ENCODE data around the gene IREB2.

DNA sequence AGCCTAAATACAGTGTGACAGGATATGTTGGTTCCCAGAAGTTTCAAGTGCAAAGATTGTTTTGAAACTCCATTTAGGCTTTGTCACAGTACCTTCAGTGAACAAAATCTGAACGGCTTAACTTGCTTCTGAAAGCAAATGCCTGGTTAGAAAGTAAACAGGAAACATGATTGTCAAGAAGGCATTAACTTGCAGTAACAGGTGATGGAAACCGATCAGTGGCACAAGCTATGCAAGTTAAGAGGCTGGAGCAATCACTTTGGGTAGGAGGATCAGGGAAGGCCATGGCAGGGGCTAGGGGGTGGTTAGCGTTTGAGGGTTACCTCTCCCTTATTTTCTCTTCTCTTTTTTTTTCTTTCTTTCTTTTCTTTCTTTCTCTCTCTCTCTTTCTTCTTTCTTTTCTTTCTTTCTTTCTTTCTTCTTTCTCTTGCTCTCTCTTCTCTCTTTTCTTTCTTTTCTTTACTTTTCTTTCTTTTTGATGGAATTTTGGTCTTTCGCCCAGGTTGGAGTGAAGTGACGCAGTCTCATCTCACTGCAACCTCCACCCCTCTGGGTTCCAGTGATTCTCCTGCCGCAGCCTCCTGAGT, 71.8 kb downstream of the IREB2 start:
- TF ChIP-seq, protein P1, sequence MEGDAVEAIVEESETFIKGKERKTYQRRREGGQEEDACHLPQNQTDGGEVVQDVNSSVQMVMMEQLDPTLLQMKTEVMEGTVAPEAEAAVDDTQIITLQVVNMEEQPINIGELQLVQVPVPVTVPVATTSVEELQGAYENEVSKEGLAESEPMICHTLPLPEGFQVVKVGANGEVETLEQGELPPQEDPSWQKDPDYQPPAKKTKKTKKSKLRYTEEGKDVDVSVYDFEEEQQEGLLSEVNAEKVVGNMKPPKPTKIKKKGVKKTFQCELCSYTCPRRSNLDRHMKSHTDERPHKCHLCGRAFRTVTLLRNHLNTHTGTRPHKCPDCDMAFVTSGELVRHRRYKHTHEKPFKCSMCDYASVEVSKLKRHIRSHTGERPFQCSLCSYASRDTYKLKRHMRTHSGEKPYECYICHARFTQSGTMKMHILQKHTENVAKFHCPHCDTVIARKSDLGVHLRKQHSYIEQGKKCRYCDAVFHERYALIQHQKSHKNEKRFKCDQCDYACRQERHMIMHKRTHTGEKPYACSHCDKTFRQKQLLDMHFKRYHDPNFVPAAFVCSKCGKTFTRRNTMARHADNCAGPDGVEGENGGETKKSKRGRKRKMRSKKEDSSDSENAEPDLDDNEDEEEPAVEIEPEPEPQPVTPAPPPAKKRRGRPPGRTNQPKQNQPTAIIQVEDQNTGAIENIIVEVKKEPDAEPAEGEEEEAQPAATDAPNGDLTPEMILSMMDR (IDR thresholded peaks at IDR 0.05) = no peak
- TF ChIP-seq POLR2A (IDR thresholded peaks at IDR 0.05) = no peak

Data from adrenal gland (tissue), 5 donors.